Trophoblast cell (in vitro differentiated cells and primary cell): ENCODE measurements around the gene KNTC1.

ENCODE experiments used
- DNase-seq, 2 donors: peaks; one replicate each; pipeline ENCODE4 v3.0.0-alpha.2; 2016
- H2AFZ ChIP-seq: 2 replicates; pipeline ENCODE4 v1.6.1; 2013; ENCODE audit warnings: low read length, moderate library complexity, mild to moderate bottlenecking; ENCODE audit not compliant: insufficient read depth, poor library complexity
- H2AK5ac ChIP-seq: 2 replicates; pipeline ENCODE4 v1.6.1; 2013; ENCODE audit warnings: mild to moderate bottlenecking, low read length
- H2BK120ac ChIP-seq: 2 replicates; pipeline ENCODE4 v1.6.1; 2013; ENCODE audit warnings: low read length, mild to moderate bottlenecking, moderate library complexity; ENCODE audit not compliant: insufficient read depth, poor library complexity
- H2BK12ac ChIP-seq: 2 replicates; pipeline ENCODE4 v1.6.1; 2013; ENCODE audit warnings: mild to moderate bottlenecking, low read length, moderate library complexity
- H2BK5ac ChIP-seq: 2 replicates; pipeline ENCODE4 v1.6.1; 2013; ENCODE audit warnings: low read length, low read depth, moderate library complexity, mild to moderate bottlenecking; ENCODE audit not compliant: poor library complexity
- H3K14ac ChIP-seq: 2 replicates; pipeline ENCODE4 v1.6.1; 2013; ENCODE audit warnings: mild to moderate bottlenecking, low read length
- H3K18ac ChIP-seq: 2 replicates; pipeline ENCODE4 v1.6.1; 2013; ENCODE audit warnings: mild to moderate bottlenecking, low read length
- H3K23ac ChIP-seq: 2 replicates; pipeline ENCODE4 v1.6.1; 2013; ENCODE audit warnings: low read length
- H3K27ac ChIP-seq: 2 replicates; pipeline ENCODE4 v1.5.1; 2013; ENCODE audit warnings: low read depth, mild to moderate bottlenecking, inconsistent platforms, low read length, moderate library complexity
- H3K27me3 ChIP-seq: 2 replicates; pipeline ENCODE4 v1.6.1; 2013; ENCODE audit warnings: inconsistent platforms, mild to moderate bottlenecking, low read length, moderate library complexity; ENCODE audit not compliant: insufficient read depth
- H3K36me3 ChIP-seq, 2 experiments: 1 replicate in 1 of 2; 2 replicates in 1 of 2; pipeline ENCODE4 v1.6.1; 2013; ENCODE audit warnings: low read length in 2 of 2, mild to moderate bottlenecking in 2 of 2, moderate library complexity in 1 of 2; ENCODE audit not compliant: insufficient read depth in 2 of 2, control insufficient read depth in 1 of 2
- H3K4ac ChIP-seq: 2 replicates; pipeline ENCODE4 v1.6.1; 2013; ENCODE audit warnings: low read depth, mild to moderate bottlenecking, low read length, moderate library complexity
- H3K4me1 ChIP-seq, 2 experiments: 1 replicate in 1 of 2; 2 replicates in 1 of 2; pipeline ENCODE4 v1.6.1; 2013; ENCODE audit warnings: low read length in 2 of 2, mild to moderate bottlenecking in 2 of 2, moderate library complexity in 1 of 2; ENCODE audit not compliant: insufficient read depth in 2 of 2, control insufficient read depth in 1 of 2
- H3K4me2 ChIP-seq: 2 replicates; pipeline ENCODE4 v1.6.1; 2013; ENCODE audit warnings: inconsistent platforms, mild to moderate bottlenecking, low read length, moderate library complexity
- H3K4me3 ChIP-seq: 2 replicates; pipeline ENCODE4 v1.5.1; 2013; ENCODE audit warnings: mild to moderate bottlenecking, low read depth, low read length, inconsistent platforms
- H3K79me1 ChIP-seq: one replicate; pipeline ENCODE4 v1.6.1; 2013; ENCODE audit warnings: low read length
- H3K79me2 ChIP-seq: 2 replicates; pipeline ENCODE4 v1.6.1; 2013; ENCODE audit warnings: low read length, mild to moderate bottlenecking; ENCODE audit not compliant: control insufficient read depth, insufficient read depth, poor library complexity
- H3K9ac ChIP-seq: 2 replicates; pipeline ENCODE4 v1.6.1; 2013; ENCODE audit warnings: mild to moderate bottlenecking, low read length
- H3K9me3 ChIP-seq: 2 replicates; pipeline ENCODE4 v1.6.1; 2013; ENCODE audit warnings: low read depth, mild to moderate bottlenecking, control low read depth, inconsistent platforms, low read length; ENCODE audit not compliant: insufficient read depth
- H4K12ac ChIP-seq: 2 replicates; pipeline ENCODE4 v1.6.1; 2013; ENCODE audit warnings: low read depth, mild to moderate bottlenecking, low read length, moderate library complexity
- H4K8ac ChIP-seq: 2 replicates; pipeline ENCODE4 v1.6.1; 2013; ENCODE audit warnings: low read depth, mild to moderate bottlenecking, low read length, moderate library complexity
- H4K91ac ChIP-seq: one replicate; pipeline ENCODE4 v1.6.1; 2013; ENCODE audit warnings: low read depth, mild to moderate bottlenecking, low read length, moderate library complexity
- WGBS: extraction: QIAGEN DNeasy Blood & Tissue Kit; methylation state at CpG from one replicate; pipeline ENCODE4 v1.1.7; 2013; ENCODE audit warnings: missing lambda C conversion rate; ENCODE audit not compliant: insufficient read length, insufficient coverage; ENCODE audit errors: extremely low coverage; 5-methylcytosine and 5-hydroxymethylcytosine counted together

KNTC1 gene

GRCh38 chr12:122544537-122544936, 17.5 kb downstream of the KNTC1 start:
- no peak overlapping the region for H4K12ac ChIP-seq
- peaks cover 23 to 37% of the 10 kb centered on the region in 2 experiments for H3K36me3 ChIP-seq
- H2BK12ac ChIP-seq: no peak overlapping the region
- H3K27ac ChIP-seq: no peak overlapping the region
- no peak overlapping the region for H3K4me2 ChIP-seq
- H3K4ac ChIP-seq: no peak overlapping the region
- no peak overlapping the region for H2BK5ac ChIP-seq
- no peak overlapping the region for H3K9ac ChIP-seq
- no CpG with 5 or more reads among the region's 2 CpGs for WGBS
- no peak overlapping the region for H3K14ac ChIP-seq
- no peaks in the 10 kb centered on the region for H3K79me2 ChIP-seq
- H2BK120ac ChIP-seq: no peak overlapping the region
- no peak overlapping the region for H4K91ac ChIP-seq
- DNase-seq: no peak
- no peaks in the 10 kb centered on the region for H3K4me1 ChIP-seq
- H3K79me1 ChIP-seq: no peaks in the 10 kb centered on the region
- no peak overlapping the region for H2AK5ac ChIP-seq
- H3K4me3 ChIP-seq: no peak overlapping the region
- no peaks in the 10 kb centered on the region for H3K27me3 ChIP-seq
- no peak overlapping the region for H3K18ac ChIP-seq
- no peaks in the 10 kb centered on the region for H3K9me3 ChIP-seq
- no peak overlapping the region for H4K8ac ChIP-seq
- no peak overlapping the region for H2AFZ ChIP-seq
- H3K23ac ChIP-seq: no peak overlapping the region

DNA sequence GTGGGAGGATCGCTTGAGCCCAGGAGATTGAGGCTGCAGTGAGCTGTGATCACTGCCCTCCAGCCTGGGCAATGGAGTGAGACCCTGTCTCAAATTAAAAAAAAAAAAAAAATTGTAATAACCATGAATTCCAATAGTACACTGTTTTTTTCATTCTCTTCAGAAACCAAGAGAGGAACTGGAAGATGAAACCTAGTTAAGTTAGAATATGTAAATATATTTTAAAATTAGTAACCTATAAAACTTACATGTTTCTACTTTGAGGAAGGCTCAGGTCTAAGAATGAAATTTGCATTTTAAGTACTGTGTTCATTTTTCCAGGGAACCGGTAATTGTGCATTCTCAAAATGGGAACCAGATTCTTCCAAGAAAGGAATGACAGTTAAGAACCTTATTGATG, 18.8 kb downstream of the KNTC1 start:
- Histone ChIP-seq H3K23ac (no peak overlapping the region), H3K4ac (no peak overlapping the region), H3K79me1 (no peaks in the 10 kb centered on the region)

DNA sequence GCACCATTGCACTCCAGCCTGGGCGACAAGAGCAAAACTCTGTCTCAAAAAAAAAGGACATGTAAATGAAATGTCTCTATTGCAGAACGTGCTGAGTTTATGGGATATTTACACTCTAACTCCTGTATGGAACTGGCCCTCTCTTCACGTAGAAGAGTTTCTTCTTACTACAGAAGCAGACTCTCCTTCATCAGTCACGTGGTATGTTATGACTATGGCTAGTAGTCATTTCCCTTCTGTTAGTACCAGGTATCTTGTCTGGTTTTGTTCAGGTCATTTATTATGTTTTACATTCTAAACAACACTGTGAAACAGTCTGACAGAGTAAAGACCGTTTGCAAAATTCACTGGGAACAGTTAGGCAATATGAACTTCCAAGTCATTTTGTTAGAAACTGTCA, 20.3 kb downstream of the KNTC1 start:
- Histone ChIP-seq H2AFZ (no peak overlapping the region), H4K12ac (no peak overlapping the region), H3K27me3 (no peaks in the 10 kb centered on the region), H4K8ac (no peak overlapping the region), H3K4ac (no peak overlapping the region), H3K4me1 (no peaks in the 10 kb centered on the region), H2BK12ac (no peak overlapping the region), H3K27ac (no peak overlapping the region), H3K4me3 (no peak overlapping the region), H3K4me2 (no peak overlapping the region), H3K79me1 (no peaks in the 10 kb centered on the region), H2BK5ac (no peak overlapping the region), H4K91ac (no peak overlapping the region), H3K9me3 (no peaks in the 10 kb centered on the region), H3K14ac (no peak overlapping the region), H3K79me2 (no peaks in the 10 kb centered on the region), H2AK5ac (no peak overlapping the region), H3K9ac (no peak overlapping the region), H3K36me3 (peaks cover 26 to 29% of the 10 kb centered on the region in 2 experiments), H3K18ac (no peak overlapping the region), H2BK120ac (no peak overlapping the region), H3K23ac (no peak overlapping the region)
- DNase-seq: no peak
- whole genome bisulfite sequencing: no CpG with 5 or more reads among the region's 5 CpGs

More for the DNA sequence above, 18.8 kb downstream of the KNTC1 start:
- Histone ChIP-seq H3K4me3 (no peak overlapping the region), H3K79me2 (no peaks in the 10 kb centered on the region), H3K9ac (no peak overlapping the region), H2AK5ac (no peak overlapping the region), H3K4me1 (no peaks in the 10 kb centered on the region), H4K12ac (no peak overlapping the region), H4K8ac (no peak overlapping the region), H3K27me3 (no peaks in the 10 kb centered on the region), H4K91ac (no peak overlapping the region), H3K4me2 (no peak overlapping the region), H3K36me3 (peaks cover 22 to 32% of the 10 kb centered on the region in 2 experiments), H2BK5ac (no peak overlapping the region), H2BK120ac (no peak overlapping the region), H3K18ac (no peak overlapping the region), H2BK12ac (no peak overlapping the region), H2AFZ (no peak overlapping the region), H3K14ac (no peak overlapping the region), H3K9me3 (no peaks in the 10 kb centered on the region), H3K27ac (no peak overlapping the region)
- DNase-seq: no peak
- no CpG with 5 or more reads among the region's 2 CpGs for WGBS

GRCh38 chr12:122558745-122559641, 31.9 kb downstream of the KNTC1 start:
- Histone ChIP-seq H3K36me3 (peaks cover 15 to 30% of the 10 kb centered on the region in 2 experiments), H2BK12ac (no peak overlapping the region), H3K23ac (no peak overlapping the region), H3K9me3 (no peaks in the 10 kb centered on the region), H3K14ac (no peak overlapping the region), H4K8ac (no peak overlapping the region), H2BK5ac (no peak overlapping the region), H3K9ac (no peak overlapping the region), H3K4me3 (no peak overlapping the region), H3K18ac (no peak overlapping the region), H3K4ac (no peak overlapping the region), H3K79me1 (no peaks in the 10 kb centered on the region), H2AFZ (no peak overlapping the region), H3K4me2 (no peak overlapping the region), H4K12ac (no peak overlapping the region), H3K4me1 (no peaks in the 10 kb centered on the region), H4K91ac (no peak overlapping the region), H3K27me3 (no peaks in the 10 kb centered on the region), H2BK120ac (no peak overlapping the region), H3K79me2 (no peaks in the 10 kb centered on the region), H3K27ac (no peak overlapping the region), H2AK5ac (no peak overlapping the region)
- no peak for DNase-seq
- WGBS: no CpG with 5 or more reads among the region's 16 CpGs
